Choroid plexus epithelial cell (primary cell): ENCODE data around the gene C10orf143.

Experiments used
- DNase-seq: peaks from one replicate; pipeline ENCODE4 v3.0.0-alpha.2; 2010; ENCODE audit warnings: low read depth
- H3K4me3 ChIP-seq: 2 replicates; pipeline ENCODE4 v1.5.1; 2011; ENCODE audit warnings: low read depth, mild to moderate bottlenecking, control low read depth, low read length, moderate library complexity
- TF ChIP-seq, protein P1 (sequence below): conservative IDR thresholded peaks from 2 replicates; pipeline ENCODE4 v1.5.1; 2011; ENCODE audit warnings: low read depth, mild to moderate bottlenecking, control low read depth, inconsistent platforms, low read length, moderate library complexity

C10orf143 gene

GRCh38 chr10:130066743-130067142, 43.9 kb downstream of the C10orf143 start:
- no peak overlapping the region for H3K4me3 ChIP-seq

GRCh38 chr10:130065251-130065650, 45.4 kb downstream of the C10orf143 start:
- TF ChIP-seq, protein P1, sequence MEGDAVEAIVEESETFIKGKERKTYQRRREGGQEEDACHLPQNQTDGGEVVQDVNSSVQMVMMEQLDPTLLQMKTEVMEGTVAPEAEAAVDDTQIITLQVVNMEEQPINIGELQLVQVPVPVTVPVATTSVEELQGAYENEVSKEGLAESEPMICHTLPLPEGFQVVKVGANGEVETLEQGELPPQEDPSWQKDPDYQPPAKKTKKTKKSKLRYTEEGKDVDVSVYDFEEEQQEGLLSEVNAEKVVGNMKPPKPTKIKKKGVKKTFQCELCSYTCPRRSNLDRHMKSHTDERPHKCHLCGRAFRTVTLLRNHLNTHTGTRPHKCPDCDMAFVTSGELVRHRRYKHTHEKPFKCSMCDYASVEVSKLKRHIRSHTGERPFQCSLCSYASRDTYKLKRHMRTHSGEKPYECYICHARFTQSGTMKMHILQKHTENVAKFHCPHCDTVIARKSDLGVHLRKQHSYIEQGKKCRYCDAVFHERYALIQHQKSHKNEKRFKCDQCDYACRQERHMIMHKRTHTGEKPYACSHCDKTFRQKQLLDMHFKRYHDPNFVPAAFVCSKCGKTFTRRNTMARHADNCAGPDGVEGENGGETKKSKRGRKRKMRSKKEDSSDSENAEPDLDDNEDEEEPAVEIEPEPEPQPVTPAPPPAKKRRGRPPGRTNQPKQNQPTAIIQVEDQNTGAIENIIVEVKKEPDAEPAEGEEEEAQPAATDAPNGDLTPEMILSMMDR = no peak
- DNase-seq = no peak
- no peak overlapping the region for H3K4me3 ChIP-seq

More at GRCh38 chr10:130066743-130067142, 43.9 kb downstream of the C10orf143 start:
- TF ChIP-seq, protein P1 = no peak
- DNase-seq = no peak

DNA sequence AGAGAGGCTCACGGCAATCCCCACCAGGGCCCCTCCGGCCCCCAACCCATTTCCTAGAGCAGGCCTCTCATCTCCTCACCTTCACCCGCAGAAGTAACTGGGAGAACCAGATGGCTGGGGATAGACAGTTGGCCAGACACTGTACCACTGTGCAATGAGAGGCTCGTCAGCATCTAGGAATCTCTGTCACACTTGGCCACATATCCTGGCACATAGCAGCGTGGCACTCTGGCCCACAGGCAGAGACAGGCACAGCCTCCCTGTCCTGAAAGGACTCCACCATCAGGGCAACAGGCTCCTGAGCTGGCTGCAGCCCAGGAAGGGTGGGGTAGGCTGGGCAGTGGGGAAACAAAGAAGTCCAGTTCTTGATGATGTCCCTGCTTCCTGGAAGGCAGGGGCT, 45.8 kb downstream of the C10orf143 start:
- DNase-seq = no peak
- TF ChIP-seq, protein P1 = no peak
- H3K4me3 ChIP-seq = no peak overlapping the region

DNA sequence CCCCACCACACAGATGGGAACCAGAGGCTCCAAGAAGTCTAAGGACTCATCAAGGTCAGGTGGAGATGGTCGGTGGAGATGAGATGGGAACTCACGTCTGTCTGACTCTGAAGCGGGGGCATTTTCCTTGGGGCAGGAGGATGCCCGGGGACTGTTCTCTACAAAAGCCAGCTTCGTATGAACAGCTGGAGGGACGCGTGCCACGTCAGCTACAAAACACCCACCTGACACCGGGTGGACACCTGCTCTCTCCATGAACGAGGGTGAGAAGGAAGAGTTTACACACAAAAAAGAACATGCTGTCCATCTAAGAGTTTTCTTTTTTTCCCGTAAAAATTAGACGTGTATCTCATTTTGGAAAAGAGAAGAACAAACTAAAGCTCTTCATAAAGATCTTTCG, 47.7 kb downstream of the C10orf143 start:
- H3K4me3 ChIP-seq = no peak overlapping the region

GRCh38 chr10:130062201-130062600, 48.4 kb downstream of the C10orf143 start:
- H3K4me3 ChIP-seq = no peak overlapping the region
- no peak for DNase-seq
- TF ChIP-seq, protein P1 = no peak

More for the DNA sequence above, 47.7 kb downstream of the C10orf143 start:
- TF ChIP-seq, protein P1 = no peak
- DNase-seq = no peak

DNA sequence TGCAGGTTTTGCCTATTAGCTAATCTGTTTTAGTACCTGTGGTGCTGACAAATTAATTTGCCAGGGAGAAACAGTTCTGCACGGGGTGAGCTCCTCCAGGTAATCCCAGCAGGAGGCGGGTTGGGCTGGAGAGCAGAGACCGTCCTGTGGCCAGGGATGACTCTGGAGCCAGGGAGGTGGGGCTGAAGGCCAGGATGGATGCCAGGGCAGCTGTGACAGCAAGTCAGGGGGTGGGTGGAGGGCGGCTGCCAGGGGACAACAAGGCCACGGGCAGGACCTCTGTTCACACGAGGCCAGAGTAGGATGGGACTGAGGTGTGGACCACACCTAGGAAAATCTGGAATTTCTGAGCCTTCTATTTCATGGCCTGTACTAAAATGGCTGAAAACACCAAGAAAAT, 48.9 kb downstream of the C10orf143 start:
- no peak overlapping the region for H3K4me3 ChIP-seq
- DNase-seq = no peak
- TF ChIP-seq, protein P1 = no peak

DNA sequence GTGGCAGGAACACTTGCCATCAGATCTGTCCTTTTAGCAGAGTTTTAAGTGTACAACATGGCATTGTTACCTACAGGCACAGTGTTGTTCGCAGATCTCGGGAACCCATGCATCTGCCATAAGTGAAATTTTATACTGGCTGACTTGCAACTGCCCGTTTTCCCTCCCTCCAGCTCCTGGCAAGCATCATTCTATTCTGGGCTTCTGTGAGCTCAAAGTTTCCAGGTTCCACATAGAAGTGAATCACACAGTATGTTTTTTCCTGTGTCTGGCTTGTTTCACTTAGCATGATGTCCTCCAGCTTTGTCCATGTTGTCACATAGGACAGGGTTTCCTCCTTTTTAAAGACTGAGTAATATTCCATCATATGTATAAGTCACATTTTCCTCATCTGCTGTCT, 56.6 kb downstream of the C10orf143 start:
- no peak for DNase-seq

More for the DNA sequence above, 56.6 kb downstream of the C10orf143 start:
- TF ChIP-seq, protein P1 = no peak
- H3K4me3 ChIP-seq = no peak overlapping the region
